H1 (cell line): ENCODE results near the gene MKRN2OS. TPM values are rescaled to one million over a fixed set of nuclear protein-coding genes. Genes with fewer than 3 reads are reported as not detected.

ENCODE experiments used
- CTCF ChIA-PET: fragments of 300-600 bp; sonication (Branson Sonifier 250); formaldehyde crosslinking; loops from one replicate; lab custom pipeline; 2021; ENCODE audit not compliant: partially characterized antibody; lab: Charles Lee
- POLR2A ChIA-PET: fragments of 300-600 bp; sonication (Branson Sonifier 250); formaldehyde crosslinking; loops from one replicate; lab custom pipeline; 2021; ENCODE audit warnings: inconsistent platforms; ENCODE audit not compliant: partially characterized antibody; lab: Charles Lee
- DNase-seq, 2 experiments: peaks; one replicate each; pipeline versions ENCODE4 v3.0.0 to v3.0.0-alpha.2; 2010 to 2022; ENCODE audit warnings: low spot score in 2 of 2, low read depth in 1 of 2, mixed read lengths in 1 of 2
- FAIRE-seq: peaks from 2 replicates; lab custom pipeline; 2011; peaks lifted over from hg19 to GRCh38; lab: Jason Lieb, UNC
- H2AFZ ChIP-seq: 2 replicates; pipeline ENCODE4 v1.8.1; 2012; ENCODE audit warnings: low read length, inconsistent platforms
- H2AK5ac ChIP-seq: 2 replicates; pipeline ENCODE4 v1.6.1; 2013; ENCODE audit warnings: low read depth, low read length
- H2BK120ac ChIP-seq: replicated peaks from 2 replicates; pipeline ENCODE3; 2013; ENCODE audit warnings: low read depth, low read length, inconsistent platforms
- H2BK12ac ChIP-seq: 2 replicates; pipeline ENCODE4 v1.6.1; 2013; ENCODE audit warnings: low read depth, low read length
- H2BK15ac ChIP-seq: 2 replicates; pipeline ENCODE4 v1.6.1; 2013; ENCODE audit warnings: low read length
- H2BK20ac ChIP-seq: 2 replicates; pipeline ENCODE4 v1.6.1; 2013; ENCODE audit warnings: low read length
- H2BK5ac ChIP-seq: 2 replicates; pipeline ENCODE4 v1.6.1; 2013; ENCODE audit warnings: low read depth, low read length
- H3K14ac ChIP-seq: 2 replicates; pipeline ENCODE4 v1.6.1; 2013; ENCODE audit warnings: inconsistent platforms; ENCODE audit not compliant: insufficient read length
- H3K18ac ChIP-seq: 2 replicates; pipeline ENCODE4 v1.6.1; 2013; ENCODE audit warnings: low read length; ENCODE audit errors: extremely low read depth
- H3K23ac ChIP-seq: 2 replicates; pipeline ENCODE4 v1.6.1; 2013; ENCODE audit warnings: inconsistent platforms; ENCODE audit not compliant: insufficient read length
- H3K23me2 ChIP-seq: 2 replicates; pipeline ENCODE4 v1.6.1; 2013; ENCODE audit warnings: low read depth, low read length
- H3K27ac ChIP-seq: 2 replicates; pipeline ENCODE4 v1.6.1; 2011; ENCODE audit warnings: low read depth, low read length, inconsistent platforms
- H3K27me3 ChIP-seq, 4 experiments: replicated peaks in 1 of 4; 1 replicate in 1 of 4; 2 replicates in 3 of 4; pipeline versions ENCODE4 v1.6.1 to v1.8.1; 2011 to 2013; ENCODE audit warnings: low read length in 3 of 4, mild to moderate bottlenecking in 3 of 4, inconsistent platforms in 2 of 4, mixed read lengths in 2 of 4, moderate library complexity in 1 of 4; ENCODE audit not compliant: control insufficient read depth in 3 of 4, insufficient read depth in 3 of 4; ENCODE audit errors: extremely low read depth in 1 of 4
- H3K36me3 ChIP-seq, 4 experiments: 2 replicates each; pipeline versions ENCODE4 v1.6.1 to v1.8.1; 2011 to 2013; ENCODE audit warnings: mild to moderate bottlenecking in 4 of 4, low read length in 3 of 4, moderate library complexity in 2 of 4, control low read depth in 1 of 4, inconsistent platforms in 1 of 4; ENCODE audit not compliant: insufficient read depth in 4 of 4, control insufficient read depth in 2 of 4
- H3K4ac ChIP-seq: replicated peaks from 2 replicates; pipeline ENCODE3; 2013; ENCODE audit warnings: low read length, low read depth, mixed read lengths, inconsistent platforms; ENCODE audit not compliant: insufficient read length
- H3K4me1 ChIP-seq, 4 experiments: replicated peaks in 1 of 4; 1 replicate in 1 of 4; 2 replicates in 3 of 4; pipeline versions ENCODE4 v1.6.1 to v1.8.1; 2011 to 2013; ENCODE audit warnings: low read length in 3 of 4, inconsistent platforms in 2 of 4, mixed read lengths in 1 of 4; ENCODE audit not compliant: insufficient read depth in 4 of 4, control insufficient read depth in 3 of 4
- H3K4me2 ChIP-seq, 2 experiments: 2 replicates each; pipeline versions ENCODE4 v1.6.1 to v1.8.1; 2011 to 2013; ENCODE audit warnings: low read depth in 2 of 2, low read length in 2 of 2, control low read depth in 1 of 2, inconsistent platforms in 1 of 2, mild to moderate bottlenecking in 1 of 2; ENCODE audit not compliant: insufficient read depth in 1 of 2
- H3K4me3 ChIP-seq, 4 experiments: fragments of 200-600, 300-600 bp in 1 of 4; sonication (generic), shearing (Covaris generic), sonication (Bioruptor Twin) in 1 of 4; 2 replicates each; pipeline versions ENCODE4 v1.5.1 to v1.8.1; 2011 to 2016; ENCODE audit warnings: low read length in 4 of 4, low read depth in 3 of 4, control low read depth in 2 of 4, inconsistent platforms in 2 of 4, mild to moderate bottlenecking in 2 of 4, mixed read lengths in 1 of 4, moderate library complexity in 1 of 4; ENCODE audit not compliant: insufficient read depth in 2 of 4; ENCODE audit errors: extremely low read depth in 1 of 4
- H3K56ac ChIP-seq: replicated peaks from 2 replicates; pipeline ENCODE3; 2013; ENCODE audit warnings: low read depth, mild to moderate bottlenecking, mixed read lengths, low read length, inconsistent platforms; ENCODE audit not compliant: insufficient read length
- H3K79me1 ChIP-seq: 2 replicates; pipeline ENCODE4 v1.6.1; 2013; ENCODE audit warnings: low read depth, low read length, control low read depth
- H3K79me2 ChIP-seq, 2 experiments: 2 replicates each; pipeline versions ENCODE4 v1.6.1 to v1.8.1; 2012 to 2013; ENCODE audit warnings: low read length in 2 of 2, mild to moderate bottlenecking in 2 of 2, inconsistent platforms in 1 of 2; ENCODE audit not compliant: insufficient read depth in 2 of 2, control insufficient read depth in 1 of 2
- H3K9ac ChIP-seq, 4 experiments: replicated peaks in 1 of 4; 1 replicate in 1 of 4; 2 replicates in 3 of 4; pipeline versions ENCODE4 v1.6.1 to v1.8.1; 2011 to 2013; ENCODE audit warnings: low read depth in 3 of 4, low read length in 3 of 4, control low read depth in 2 of 4, mild to moderate bottlenecking in 2 of 4, moderate library complexity in 2 of 4, inconsistent platforms in 1 of 4; ENCODE audit errors: extremely low read depth in 1 of 4
- H3K9me3 ChIP-seq, 2 experiments: 2 replicates each; pipeline versions ENCODE4 v1.6.1 to v1.8.1; 2012 to 2013; ENCODE audit warnings: mild to moderate bottlenecking in 2 of 2, moderate library complexity in 2 of 2, control low read depth in 1 of 2, inconsistent platforms in 1 of 2, low read depth in 1 of 2, low read length in 1 of 2, mixed read lengths in 1 of 2; ENCODE audit not compliant: insufficient read depth in 2 of 2
- H4K20me1 ChIP-seq, 2 experiments: replicated peaks in 1 of 2; 2 replicates each; pipeline versions ENCODE3 to v1.8.1; 2011 to 2013; ENCODE audit warnings: inconsistent platforms in 2 of 2, low read length in 2 of 2, mild to moderate bottlenecking in 1 of 2; ENCODE audit not compliant: insufficient read depth in 2 of 2, control insufficient read depth in 1 of 2
- H4K5ac ChIP-seq: 2 replicates; pipeline ENCODE4 v1.6.1; 2013; ENCODE audit warnings: low read length, low read depth, mixed read lengths, inconsistent platforms; ENCODE audit not compliant: insufficient read length
- H4K8ac ChIP-seq: 2 replicates; pipeline ENCODE4 v1.8.0; 2013; ENCODE audit warnings: mild to moderate bottlenecking, moderate library complexity, low read length, inconsistent platforms; ENCODE audit not compliant: insufficient read depth; ENCODE audit errors: extremely low read depth
- H4K91ac ChIP-seq: replicated peaks from 2 replicates; pipeline ENCODE3; 2013; ENCODE audit warnings: low read length, mixed read lengths, inconsistent platforms; ENCODE audit not compliant: insufficient read length
- BRCA1 ChIP-seq: IDR thresholded peaks from 2 replicates; pipeline ENCODE4 v1.6.1; 2012; ENCODE audit warnings: low read depth, low read length, improper control_type of control experiment
- JUN ChIP-seq: IDR thresholded peaks from 2 replicates; pipeline ENCODE4 v1.6.1; 2011; ENCODE audit warnings: low read depth, mild to moderate bottlenecking, improper control_type of control experiment, low read length
- KDM1A ChIP-seq: fragments of 200-600, 300-600 bp; sonication (generic); IDR thresholded peaks from 2 replicates; pipeline ENCODE4 v1.7.1; 2016; ENCODE audit warnings: mild to moderate bottlenecking, low read length, borderline replicate concordance
- KDM5A ChIP-seq: fragments of 200-600 bp; IDR thresholded peaks from 2 replicates; pipeline ENCODE4 v1.7.1; 2012; ENCODE audit warnings: mild to moderate bottlenecking, low read length, inconsistent platforms, mixed read lengths
- SP2 ChIP-seq: IDR thresholded peaks from 2 replicates; pipeline ENCODE4 v1.6.1; 2012; ENCODE audit warnings: mild to moderate bottlenecking, low read length, inconsistent platforms
- WGBS, 2 experiments: shearing (Covaris generic) in 1 of 2; methylation state at CpG; one replicate each; pipeline versions ENCODE4 v1.1.6 to v1.1.7; 2013 to 2015; ENCODE audit warnings: low lambda C conversion rate in 2 of 2, mixed read lengths in 2 of 2, inconsistent platforms in 1 of 2, low coverage in 1 of 2, missing lambda C conversion rate in 1 of 2; ENCODE audit not compliant: insufficient replicate concordance in 2 of 2, insufficient coverage in 1 of 2, insufficient read length in 1 of 2; ENCODE audit errors: extremely low coverage in 1 of 2, missing lambda C conversion rate in 1 of 2; 5-methylcytosine and 5-hydroxymethylcytosine counted together
- polyA plus RNA-seq, 7 experiments: library from polyadenylated mRNA; depleted of rRNA in 3 of 7; stranded (reverse) in 5 of 7; unstranded in 2 of 7; fragments of >200 nt in 5 of 7; fragments of 200-250 nt in 2 of 7; gene quantifications; 1 replicate in 5 of 7; 2 replicates in 1 of 7; 4 replicates in 1 of 7; pipeline versions ENCODE4 v1.2.1 to v1.2.3, GENCODE V29; 2011 to 2013; ENCODE audit warnings: missing spikeins in 2 of 7, mixed read lengths in 2 of 7
- total RNA-seq: library from RNA; stranded (reverse); fragmentation: NEBNext Ultra II Directional; extraction: Animal tissue kit (Norgen Biotek cat#: 25700); gene quantifications from 2 replicates; pipeline ENCODE4 v1.2.1, GENCODE V29; 2021

MKRN2OS gene
- total and polyA plus RNA-seq, 2 of the 8 experiments (the other 6 are each of a cell fraction or from before 2014, with no cell fraction given): 0.15 to 0.41 TPM

DNA sequence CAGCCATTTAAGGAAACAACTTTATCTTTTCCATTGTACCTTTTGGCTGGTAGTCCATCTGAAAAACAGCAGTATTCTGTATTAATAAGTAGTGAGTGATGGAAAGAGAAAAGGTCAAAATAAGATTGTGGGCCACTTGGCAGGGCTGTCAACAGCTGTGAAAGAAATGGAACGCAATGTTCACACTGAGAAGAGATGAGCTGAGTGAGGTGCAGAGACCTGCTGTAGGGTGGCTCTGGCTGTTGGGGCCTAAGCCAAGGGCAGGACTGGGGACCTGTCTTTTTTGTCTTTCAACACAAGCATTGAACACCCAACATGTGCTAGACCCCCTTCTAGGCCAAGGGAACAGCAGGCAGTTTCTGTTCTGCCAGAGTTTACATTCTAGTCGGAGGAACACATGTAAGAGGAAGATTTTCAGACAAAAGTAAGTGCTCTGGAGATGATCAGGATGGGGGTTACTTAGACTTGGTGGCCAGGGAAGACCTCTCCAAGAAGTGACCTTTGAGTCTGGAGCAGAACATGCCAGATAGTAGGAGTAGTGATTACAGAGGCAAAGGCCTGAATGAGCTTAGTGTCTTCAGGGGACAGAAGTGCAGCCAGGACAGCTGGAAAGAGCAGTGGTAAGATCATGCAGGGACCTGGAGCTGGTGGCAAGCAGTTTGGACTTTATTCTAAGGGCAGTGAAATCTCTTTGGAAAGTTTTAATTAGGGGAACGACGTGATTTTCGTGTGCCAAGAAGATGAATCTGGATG lies 31.4 kb downstream of the MKRN2OS start:
- Histone ChIP-seq H2BK5ac (no peak overlapping the region), H2BK12ac (no peak overlapping the region), H3K14ac (no peak overlapping the region), H3K79me2 (no peaks in the 10 kb centered on the region), H2BK15ac (no peak overlapping the region), H3K23me2 (no peaks in the 10 kb centered on the region), H3K79me1 (peaks cover 2% of the 10 kb centered on the region; the same call in 1 of the 2 replicates), H3K56ac (no peak overlapping the region), H3K4ac (no peak overlapping the region), H4K20me1 (no peaks in the 10 kb centered on the region), H4K8ac (no peak overlapping the region), H3K27me3 (no peaks in the 10 kb centered on the region), H2BK20ac (no peak overlapping the region), H3K9me3 (no peaks in the 10 kb centered on the region), H2BK120ac (no peak overlapping the region), H4K91ac (no peak overlapping the region), H3K36me3 (peaks cover 0 to 22% (median 0%) of the 10 kb centered on the region in 4 experiments; a peak in 5 of 8 replicates), H3K23ac (no peak overlapping the region), H3K9ac (no peak overlapping the region), H2AFZ (no peak overlapping the region), H3K4me2 (no peak overlapping the region), H3K27ac (no peak overlapping the region), H2AK5ac (no peak overlapping the region), H3K18ac (no peak overlapping the region), H3K4me1 (no peaks in the 10 kb centered on the region), H4K5ac (no peak overlapping the region), H3K4me3 (no peak overlapping the region)
- no peak for DNase-seq
- 97% methylated on average over 5 of the region's 5 CpGs; no CpG with 5 or more reads in 1 of the 2 experiments for WGBS, 2 experiments
- ChIA-PET POLR2A (interaction anchor here (0.8 to 1.0 kb wide), 2 partner anchors 10 to 29 kb away, joined by 3 to 4 read pairs; partner anchors contain the start of gene TSEN2), CTCF (no interaction called here)
- FAIRE-seq: no peak
- no peak for TF ChIP-seq KDM5A
- TF ChIP-seq JUN: no peak
- no peak for TF ChIP-seq KDM1A
- TF ChIP-seq BRCA1: no peak
- no peak for TF ChIP-seq SP2
